Neural cell (in vitro differentiated cells): Measurements from ENCODE around the gene ARL6IP5.

Experiments
- CTCF ChIP-seq: fragments of 450-650 bp; IDR thresholded peaks from 2 replicates; pipeline ENCODE4 v1.5.1; 2014; ENCODE audit warnings: antibody characterized with exemption, mild to moderate bottlenecking, moderate library complexity; ENCODE audit not compliant: poor library complexity, severe bottlenecking
- MXI1 ChIP-seq: fragments of 450-650 bp; conservative IDR thresholded peaks from 2 replicates; pipeline ENCODE4 v1.6.1; 2014; ENCODE audit warnings: antibody characterized with exemption, mild to moderate bottlenecking; ENCODE audit not compliant: poor library complexity, severe bottlenecking
- RAD21 ChIP-seq: fragments of 450-650 bp; conservative IDR thresholded peaks from 2 replicates; pipeline ENCODE4 v1.6.1; 2014; ENCODE audit warnings: antibody characterized with exemption, mild to moderate bottlenecking, moderate library complexity
- REST ChIP-seq: IDR thresholded peaks from 2 replicates; pipeline ENCODE4 v1.6.1; 2012; ENCODE audit warnings: borderline replicate concordance

GRCh38 chr3:69126999-69127398 is 42.3 kb downstream of the ARL6IP5 start:
- TF ChIP-seq CTCF (no peak), MXI1 (no peak), REST (no peak), RAD21 (no peak)
